Measurements from ENCODE around the gene LRMDA.

DNA sequence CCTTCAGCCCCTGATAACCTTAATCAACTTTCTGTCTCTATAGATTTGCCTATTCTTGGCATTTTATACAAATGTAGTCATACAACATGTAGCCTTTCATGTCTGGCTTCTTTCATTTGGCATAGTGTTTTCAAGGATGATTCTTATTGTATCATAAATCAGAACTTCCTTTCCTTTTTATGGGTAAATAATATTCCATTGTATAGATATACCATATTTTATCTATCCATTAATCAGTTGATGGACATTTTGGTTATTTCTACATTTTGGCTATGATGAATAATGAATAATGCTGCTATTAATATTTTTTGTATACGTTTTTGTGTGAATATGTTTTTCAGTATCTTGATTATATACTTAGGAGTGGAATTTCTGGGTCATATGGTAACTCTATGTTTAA lies 720.8 kb downstream of the LRMDA start:
- TF ChIP-seq, protein P1, sequence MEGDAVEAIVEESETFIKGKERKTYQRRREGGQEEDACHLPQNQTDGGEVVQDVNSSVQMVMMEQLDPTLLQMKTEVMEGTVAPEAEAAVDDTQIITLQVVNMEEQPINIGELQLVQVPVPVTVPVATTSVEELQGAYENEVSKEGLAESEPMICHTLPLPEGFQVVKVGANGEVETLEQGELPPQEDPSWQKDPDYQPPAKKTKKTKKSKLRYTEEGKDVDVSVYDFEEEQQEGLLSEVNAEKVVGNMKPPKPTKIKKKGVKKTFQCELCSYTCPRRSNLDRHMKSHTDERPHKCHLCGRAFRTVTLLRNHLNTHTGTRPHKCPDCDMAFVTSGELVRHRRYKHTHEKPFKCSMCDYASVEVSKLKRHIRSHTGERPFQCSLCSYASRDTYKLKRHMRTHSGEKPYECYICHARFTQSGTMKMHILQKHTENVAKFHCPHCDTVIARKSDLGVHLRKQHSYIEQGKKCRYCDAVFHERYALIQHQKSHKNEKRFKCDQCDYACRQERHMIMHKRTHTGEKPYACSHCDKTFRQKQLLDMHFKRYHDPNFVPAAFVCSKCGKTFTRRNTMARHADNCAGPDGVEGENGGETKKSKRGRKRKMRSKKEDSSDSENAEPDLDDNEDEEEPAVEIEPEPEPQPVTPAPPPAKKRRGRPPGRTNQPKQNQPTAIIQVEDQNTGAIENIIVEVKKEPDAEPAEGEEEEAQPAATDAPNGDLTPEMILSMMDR (conservative IDR thresholded peaks at IDR 0.05; ENCODE audit: low read length): no peak
- no peak for TF ChIP-seq EZH2phosphoT487 (IDR thresholded peaks at IDR 0.05; ENCODE audit: borderline replicate concordance)

All from Loucy (cell line).